ENCODE results near the gene EIF4G3. TPM values are rescaled to one million over a fixed set of nuclear protein-coding genes. Genes with fewer than 3 reads are reported as not detected.

Gene EIF4G3
- total RNA-seq, 3 donors from 2014 or later (not counting 1 experiment from before 2014, with no cell fraction given) = 105 to 107 (median 107) TPM

DNA sequence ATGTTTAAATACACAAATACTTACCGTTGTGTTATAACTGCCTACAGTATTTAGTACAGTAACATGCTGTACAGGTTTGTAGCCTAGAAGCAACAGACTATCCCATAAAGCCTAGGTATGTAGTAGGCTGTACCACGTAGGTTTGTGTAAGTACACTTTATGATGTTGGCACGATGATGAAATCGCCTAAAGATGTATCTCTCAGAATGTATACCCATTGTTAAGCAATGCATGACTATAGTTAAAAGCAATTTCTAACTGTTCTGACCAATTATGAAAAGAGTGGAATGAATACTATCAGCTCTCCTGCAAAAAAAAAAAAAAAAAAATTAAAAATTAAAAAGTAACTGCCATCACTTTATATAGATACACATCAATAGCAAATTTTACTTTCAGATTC is 401.0 kb downstream of the EIF4G3 start:
- Histone ChIP-seq H3K36me3 (ENCODE audit: control insufficient read depth, insufficient read depth, low read length) (peaks cover 74% of the 10 kb centered on the region), H3K4me1 (ENCODE audit: control insufficient read depth, insufficient read depth, low read length) (no peaks in the 10 kb centered on the region), H3K9me3 (ENCODE audit: control insufficient read depth, insufficient read depth, low read length) (no peaks in the 10 kb centered on the region), H3K27me3 (ENCODE audit: control insufficient read depth, insufficient read depth, low read length) (no peaks in the 10 kb centered on the region), H3K4me3 (ENCODE audit: low read length) (no peak overlapping the region), H3K27ac (ENCODE audit: low read length) (no peak overlapping the region)
- no peaks in the 10 kb centered on the region for H3K27me3 Mint-ChIP-seq (ENCODE audit: low read depth in 2 of 2)
- ATAC-seq (no peak), DNase-seq (no peak)
- peak overlapping the region in 1 of 2 donors; percentile 5 for H3K27ac Mint-ChIP-seq
- H3K9me3 Mint-ChIP-seq = no peaks in the 10 kb centered on the region
- WGBS (ENCODE audit: insufficient coverage) = 83% methylated on average over 1 of the region's 4 CpGs
- peaks cover 7% of the 10 kb centered on the region for H3K36me3 Mint-ChIP-seq
- H3K4me1 Mint-ChIP-seq = peaks cover 14 to 15% of the 10 kb centered on the region in 2 donors
- TF ChIP-seq, protein P1, sequence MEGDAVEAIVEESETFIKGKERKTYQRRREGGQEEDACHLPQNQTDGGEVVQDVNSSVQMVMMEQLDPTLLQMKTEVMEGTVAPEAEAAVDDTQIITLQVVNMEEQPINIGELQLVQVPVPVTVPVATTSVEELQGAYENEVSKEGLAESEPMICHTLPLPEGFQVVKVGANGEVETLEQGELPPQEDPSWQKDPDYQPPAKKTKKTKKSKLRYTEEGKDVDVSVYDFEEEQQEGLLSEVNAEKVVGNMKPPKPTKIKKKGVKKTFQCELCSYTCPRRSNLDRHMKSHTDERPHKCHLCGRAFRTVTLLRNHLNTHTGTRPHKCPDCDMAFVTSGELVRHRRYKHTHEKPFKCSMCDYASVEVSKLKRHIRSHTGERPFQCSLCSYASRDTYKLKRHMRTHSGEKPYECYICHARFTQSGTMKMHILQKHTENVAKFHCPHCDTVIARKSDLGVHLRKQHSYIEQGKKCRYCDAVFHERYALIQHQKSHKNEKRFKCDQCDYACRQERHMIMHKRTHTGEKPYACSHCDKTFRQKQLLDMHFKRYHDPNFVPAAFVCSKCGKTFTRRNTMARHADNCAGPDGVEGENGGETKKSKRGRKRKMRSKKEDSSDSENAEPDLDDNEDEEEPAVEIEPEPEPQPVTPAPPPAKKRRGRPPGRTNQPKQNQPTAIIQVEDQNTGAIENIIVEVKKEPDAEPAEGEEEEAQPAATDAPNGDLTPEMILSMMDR (IDR thresholded peaks at IDR 0.05) = no peak
- no peak overlapping the region for H3K4me3 Mint-ChIP-seq
- intact Hi-C loops (cut with micrococcal nuclease) = no loop called here

- no peak for DNase-seq
- Histone ChIP-seq H3K4me1 (ENCODE audit: control insufficient read depth, insufficient read depth, low read length) (no peaks in the 10 kb centered on the region), H3K27me3 (ENCODE audit: control insufficient read depth, insufficient read depth, low read length) (no peaks in the 10 kb centered on the region), H3K36me3 (ENCODE audit: control insufficient read depth, insufficient read depth, low read length) (peaks cover 93% of the 10 kb centered on the region), H3K27ac (ENCODE audit: low read length) (no peak overlapping the region), H3K9me3 (ENCODE audit: control insufficient read depth, insufficient read depth, low read length) (no peaks in the 10 kb centered on the region), H3K4me3 (ENCODE audit: low read length) (no peak overlapping the region)
- no peak overlapping the region for H3K4me3 Mint-ChIP-seq
- intact Hi-C loops (cut with micrococcal nuclease) = no loop called here
- H3K4me1 Mint-ChIP-seq = no peaks in the 10 kb centered on the region
- H3K27ac Mint-ChIP-seq = no peak overlapping the region
- H3K9me3 Mint-ChIP-seq = no peaks in the 10 kb centered on the region
- TF ChIP-seq, protein P1 (IDR thresholded peaks at IDR 0.05) = no peak
- no peaks in the 10 kb centered on the region for H3K27me3 Mint-ChIP-seq (ENCODE audit: low read depth in 2 of 2)
- peaks cover 7% of the 10 kb centered on the region for H3K36me3 Mint-ChIP-seq
- ATAC-seq = no peak
- WGBS (ENCODE audit: insufficient coverage) = 100% methylated on average over 1 of the region's 3 CpGs
These were observed 404.9 kb downstream of the EIF4G3 start for GRCh38 chr1:20771780-20772179.

DNA sequence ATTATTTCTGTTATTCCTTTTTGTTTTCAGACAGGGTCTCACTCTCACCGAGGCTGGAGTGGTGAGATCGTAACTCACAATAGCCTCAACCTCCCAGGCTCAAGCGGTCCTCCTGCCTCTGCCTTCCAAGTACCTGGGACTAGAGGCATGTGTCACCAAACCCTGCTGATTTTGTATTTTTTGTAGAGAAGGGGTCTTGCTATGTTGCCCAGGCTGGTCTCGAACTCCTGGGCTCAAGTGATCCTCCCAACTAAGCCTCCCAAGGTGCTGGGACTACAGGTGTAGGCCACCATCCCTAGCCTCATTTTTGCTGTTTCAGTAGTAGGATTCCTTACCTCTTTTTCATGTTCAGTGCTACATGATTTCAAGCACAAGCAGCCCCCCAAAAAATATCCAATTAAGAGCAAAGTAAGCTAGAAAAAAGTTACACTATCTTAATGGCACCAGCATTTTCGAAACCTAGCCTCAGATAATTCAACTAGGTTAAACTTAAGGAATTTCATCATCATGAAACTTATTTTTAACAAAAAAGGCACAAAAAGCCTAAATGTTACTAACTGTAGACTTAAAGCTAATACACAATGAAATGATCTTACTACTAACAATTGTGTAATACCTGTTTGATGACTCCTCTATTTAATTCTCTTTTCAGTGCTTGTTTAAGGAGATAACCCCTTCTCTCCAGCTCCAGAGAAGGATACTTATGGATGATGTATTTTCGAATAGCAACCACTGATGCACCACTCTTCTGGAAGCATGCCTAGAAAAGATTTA is 406.2 kb downstream of the EIF4G3 start:
- H3K27me3 Mint-ChIP-seq (ENCODE audit: low read depth in 2 of 2) = no peaks in the 10 kb centered on the region
- peaks cover 7% of the 10 kb centered on the region for H3K36me3 Mint-ChIP-seq
- ATAC-seq (no peak), DNase-seq (no peak)
- H3K4me1 Mint-ChIP-seq = no peaks in the 10 kb centered on the region
- WGBS (ENCODE audit: insufficient coverage) = 93% methylated on average over 4 of the region's 6 CpGs
- H3K27ac Mint-ChIP-seq = no peak overlapping the region
- Histone ChIP-seq H3K27ac (ENCODE audit: low read length) (no peak overlapping the region), H3K36me3 (ENCODE audit: control insufficient read depth, insufficient read depth, low read length) (peaks cover 90% of the 10 kb centered on the region), H3K9me3 (ENCODE audit: control insufficient read depth, insufficient read depth, low read length) (no peaks in the 10 kb centered on the region), H3K27me3 (ENCODE audit: control insufficient read depth, insufficient read depth, low read length) (no peaks in the 10 kb centered on the region), H3K4me1 (ENCODE audit: control insufficient read depth, insufficient read depth, low read length) (no peaks in the 10 kb centered on the region), H3K4me3 (ENCODE audit: low read length) (no peak overlapping the region)
- no peaks in the 10 kb centered on the region for H3K9me3 Mint-ChIP-seq
- intact Hi-C loops (cut with micrococcal nuclease) = no loop called here
- H3K4me3 Mint-ChIP-seq = no peak overlapping the region
- TF ChIP-seq, protein P1 (IDR thresholded peaks at IDR 0.05) = no peak

DNA sequence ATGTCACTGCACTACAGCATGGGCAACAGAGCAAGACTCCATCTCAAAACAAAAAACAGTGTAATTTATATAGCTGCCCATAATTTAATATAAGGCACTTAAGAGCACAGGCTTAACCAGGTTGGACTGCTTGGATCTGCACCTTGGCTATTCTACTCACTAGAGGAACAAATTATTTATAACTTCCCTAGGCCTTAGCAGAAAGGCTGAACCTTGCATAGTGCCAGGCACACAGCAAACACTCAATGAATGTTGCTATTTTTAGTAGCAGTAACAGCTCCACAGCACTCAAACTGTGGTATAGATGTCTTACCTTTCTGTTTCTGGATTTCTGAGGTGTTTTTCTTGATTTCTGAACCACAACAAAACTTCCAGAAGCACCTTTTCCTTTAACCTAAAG is 409.4 kb downstream of the EIF4G3 start:
- DNase-seq = no peak
- Histone ChIP-seq H3K4me1 (ENCODE audit: control insufficient read depth, insufficient read depth, low read length) (no peaks in the 10 kb centered on the region), H3K36me3 (ENCODE audit: control insufficient read depth, insufficient read depth, low read length) (peaks cover 85% of the 10 kb centered on the region), H3K9me3 (ENCODE audit: control insufficient read depth, insufficient read depth, low read length) (no peaks in the 10 kb centered on the region), H3K27me3 (ENCODE audit: control insufficient read depth, insufficient read depth, low read length) (no peaks in the 10 kb centered on the region), H3K4me3 (ENCODE audit: low read length) (no peak overlapping the region), H3K27ac (ENCODE audit: low read length) (no peak overlapping the region)
- ATAC-seq = no peak
- Mint-ChIP-seq H3K36me3 (peaks cover 14% of the 10 kb centered on the region), H3K9me3 (no peaks in the 10 kb centered on the region), H3K27me3 (ENCODE audit: low read depth in 2 of 2) (no peaks in the 10 kb centered on the region), H3K4me3 (no peak overlapping the region), H3K4me1 (no peaks in the 10 kb centered on the region), H3K27ac (no peak overlapping the region)
- TF ChIP-seq, protein P1 (IDR thresholded peaks at IDR 0.05) = no peak
- intact Hi-C loops (cut with micrococcal nuclease) = no loop called here

Data from natural killer cell (primary cell).